ENCODE measurements around the gene FBLN1.

Gene FBLN1

DNA sequence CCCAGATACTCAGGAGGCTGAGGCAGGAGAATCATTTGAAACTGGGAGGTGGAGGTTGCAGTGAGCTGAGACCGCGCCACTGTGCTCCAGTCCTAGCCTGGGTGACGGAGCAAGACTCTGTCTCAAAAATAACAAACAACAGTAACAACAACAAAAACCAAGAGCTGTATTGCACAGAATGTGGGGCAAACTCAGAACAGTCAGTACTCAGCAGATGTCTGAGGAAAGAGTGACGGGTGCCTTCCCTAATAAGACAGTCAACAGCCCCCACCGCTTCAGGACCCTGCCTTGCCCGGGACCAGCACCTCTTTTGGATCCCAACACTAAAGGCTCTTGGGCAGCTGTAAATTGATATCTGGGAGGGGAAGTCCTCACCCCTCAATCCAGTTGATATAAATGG is 48.9 kb upstream of the FBLN1 start:
- CTCF ChIA-PET, result interaction anchor here (1.1 kb wide), 1 partner anchor 12 kb away, joined by 3 read pairs; no protein-coding TSS in a partner anchor
- H3K9me3 ChIP-seq (ENCODE audit: control insufficient read depth, insufficient read depth, low read depth, low read length), result no peaks in the 10 kb centered on the region
- no peaks in the 10 kb centered on the region for H3K4me1 ChIP-seq (ENCODE audit: control insufficient read depth, insufficient read depth, low read length)
- H3K4me3 ChIP-seq (ENCODE audit: low read depth, low read length), result no peak overlapping the region
- POLR2A ChIA-PET, result no interaction called here
- no peak for TF ChIP-seq ZIC2 (tag by site-specific recombination; IDR thresholded peaks at IDR 0.05)
- TF ChIP-seq KLF8 (tag by site-specific recombination; IDR thresholded peaks at IDR 0.05), result no peak
- TF ChIP-seq, protein P1, sequence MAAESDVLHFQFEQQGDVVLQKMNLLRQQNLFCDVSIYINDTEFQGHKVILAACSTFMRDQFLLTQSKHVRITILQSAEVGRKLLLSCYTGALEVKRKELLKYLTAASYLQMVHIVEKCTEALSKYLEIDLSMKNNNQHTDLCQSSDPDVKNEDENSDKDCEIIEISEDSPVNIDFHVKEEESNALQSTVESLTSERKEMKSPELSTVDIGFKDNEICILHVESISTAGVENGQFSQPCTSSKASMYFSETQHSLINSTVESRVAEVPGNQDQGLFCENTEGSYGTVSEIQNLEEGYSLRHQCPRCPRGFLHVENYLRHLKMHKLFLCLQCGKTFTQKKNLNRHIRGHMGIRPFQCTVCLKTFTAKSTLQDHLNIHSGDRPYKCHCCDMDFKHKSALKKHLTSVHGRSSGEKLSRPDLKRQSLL (tag by site-specific recombination; IDR thresholded peaks at IDR 0.05), result no peak
- no peak for TF ChIP-seq YY2 (tag by site-specific recombination; IDR thresholded peaks at IDR 0.05)
- H3K36me3 ChIP-seq (ENCODE audit: control insufficient read depth in 2 of 2, insufficient read depth in 1 of 2, low read length in 2 of 2), result no peaks in the 10 kb centered on the region
- H3K27ac ChIP-seq (ENCODE audit: extremely low read depth, low read depth, low read length), result no peak overlapping the region

DNA sequence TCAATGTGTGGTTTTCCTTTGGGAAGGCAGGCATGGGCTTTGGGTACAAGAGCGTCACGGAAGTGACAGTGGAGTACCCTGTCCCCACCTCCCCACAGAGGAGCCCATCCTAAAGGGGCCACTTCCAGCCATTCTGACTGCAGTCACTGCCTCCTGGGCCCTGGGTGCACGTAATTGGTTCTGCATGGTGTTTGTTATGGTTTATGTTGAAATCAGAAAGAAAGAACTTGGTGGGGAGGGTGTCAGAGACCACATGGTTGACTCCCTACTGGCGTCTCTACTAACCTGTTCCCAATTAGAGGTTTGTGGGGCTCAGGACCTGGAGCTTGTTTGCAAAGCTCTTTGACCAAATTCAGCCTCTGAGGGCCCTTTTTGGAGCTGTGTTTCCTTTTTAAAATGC is 48.4 kb upstream of the FBLN1 start:
- Histone ChIP-seq H3K4me1 (ENCODE audit: control insufficient read depth, insufficient read depth, low read length) (no peaks in the 10 kb centered on the region), H3K4me3 (ENCODE audit: low read depth, low read length) (no peak overlapping the region), H3K27ac (ENCODE audit: extremely low read depth, low read depth, low read length) (no peak overlapping the region), H3K36me3 (ENCODE audit: control insufficient read depth in 2 of 2, insufficient read depth in 1 of 2, low read length in 2 of 2) (no peaks in the 10 kb centered on the region), H3K9me3 (ENCODE audit: control insufficient read depth, insufficient read depth, low read depth, low read length) (no peaks in the 10 kb centered on the region)
- CTCF ChIA-PET, result interaction anchor here (1.1 kb wide), 1 partner anchor 12 kb away, joined by 3 read pairs; no protein-coding TSS in a partner anchor
- POLR2A ChIA-PET, result no interaction called here
- TF ChIP-seq BCL11B (tag by site-specific recombination; IDR thresholded peaks at IDR 0.05; ENCODE audit: low read depth) (no peak), ZBTB1 (tag by site-specific recombination; IDR thresholded peaks at IDR 0.05) (no peak), ZNF785 (tag by site-specific recombination; IDR thresholded peaks at IDR 0.05) (no peak)
- TF ChIP-seq, protein P2, sequence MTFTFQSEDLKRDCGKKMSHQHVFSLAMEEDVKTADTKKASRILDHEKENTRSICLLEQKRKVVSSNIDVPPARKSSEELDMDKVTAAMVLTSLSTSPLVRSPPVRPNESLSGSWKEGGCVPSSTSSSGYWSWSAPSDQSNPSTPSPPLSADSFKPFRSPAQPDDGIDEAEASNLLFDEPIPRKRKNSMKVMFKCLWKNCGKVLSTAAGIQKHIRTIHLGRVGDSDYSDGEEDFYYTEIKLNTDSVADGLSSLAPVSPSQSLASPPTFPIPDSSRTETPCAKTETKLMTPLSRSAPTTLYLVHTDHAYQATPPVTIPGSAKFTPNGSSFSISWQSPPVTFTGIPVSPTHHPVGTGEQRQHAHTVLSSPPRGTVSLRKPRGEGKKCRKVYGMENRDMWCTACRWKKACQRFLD (tag by site-specific recombination; IDR thresholded peaks at IDR 0.05), result no peak
- TF ChIP-seq, protein P3, sequence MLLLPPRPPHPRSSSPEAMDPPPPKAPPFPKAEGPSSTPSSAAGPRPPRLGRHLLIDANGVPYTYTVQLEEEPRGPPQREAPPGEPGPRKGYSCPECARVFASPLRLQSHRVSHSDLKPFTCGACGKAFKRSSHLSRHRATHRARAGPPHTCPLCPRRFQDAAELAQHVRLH (tag by site-specific recombination; IDR thresholded peaks at IDR 0.05), result no peak
- TF ChIP-seq, protein P4, sequence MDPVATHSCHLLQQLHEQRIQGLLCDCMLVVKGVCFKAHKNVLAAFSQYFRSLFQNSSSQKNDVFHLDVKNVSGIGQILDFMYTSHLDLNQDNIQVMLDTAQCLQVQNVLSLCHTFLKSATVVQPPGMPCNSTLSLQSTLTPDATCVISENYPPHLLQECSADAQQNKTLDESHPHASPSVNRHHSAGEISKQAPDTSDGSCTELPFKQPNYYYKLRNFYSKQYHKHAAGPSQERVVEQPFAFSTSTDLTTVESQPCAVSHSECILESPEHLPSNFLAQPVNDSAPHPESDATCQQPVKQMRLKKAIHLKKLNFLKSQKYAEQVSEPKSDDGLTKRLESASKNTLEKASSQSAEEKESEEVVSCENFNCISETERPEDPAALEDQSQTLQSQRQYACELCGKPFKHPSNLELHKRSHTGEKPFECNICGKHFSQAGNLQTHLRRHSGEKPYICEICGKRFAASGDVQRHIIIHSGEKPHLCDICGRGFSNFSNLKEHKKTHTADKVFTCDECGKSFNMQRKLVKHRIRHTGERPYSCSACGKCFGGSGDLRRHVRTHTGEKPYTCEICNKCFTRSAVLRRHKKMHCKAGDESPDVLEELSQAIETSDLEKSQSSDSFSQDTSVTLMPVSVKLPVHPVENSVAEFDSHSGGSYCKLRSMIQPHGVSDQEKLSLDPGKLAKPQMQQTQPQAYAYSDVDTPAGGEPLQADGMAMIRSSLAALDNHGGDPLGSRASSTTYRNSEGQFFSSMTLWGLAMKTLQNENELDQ (tag by site-specific recombination; IDR thresholded peaks at IDR 0.05; ENCODE audit: low read depth), result no peak

DNA sequence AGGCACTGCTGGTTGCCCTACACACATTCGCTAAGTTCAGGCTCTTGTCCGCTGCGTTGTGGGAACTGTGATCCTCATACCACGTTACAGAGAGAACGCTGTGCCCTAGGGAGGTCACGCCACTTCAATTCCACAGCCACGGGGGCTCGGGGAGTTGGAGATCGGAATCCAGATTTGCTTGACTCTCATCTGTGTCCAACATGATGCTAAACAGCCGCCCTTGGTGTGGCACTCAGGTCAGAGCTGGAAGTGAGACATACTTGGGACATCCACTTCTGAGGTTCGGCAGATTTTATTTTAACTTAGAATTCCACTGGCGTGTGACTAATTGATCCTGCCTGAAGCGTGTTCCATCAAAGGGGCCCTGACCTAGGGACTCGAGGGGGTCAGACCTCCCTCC is 47.5 kb upstream of the FBLN1 start:
- H3K9me3 ChIP-seq (ENCODE audit: control insufficient read depth, insufficient read depth, low read depth, low read length), result no peaks in the 10 kb centered on the region
- H3K4me1 ChIP-seq (ENCODE audit: control insufficient read depth, insufficient read depth, low read length), result no peaks in the 10 kb centered on the region
- CTCF ChIA-PET, result interaction anchor here (1.0 to 1.2 kb wide), 2 partner anchors 12 to 13 kb away, joined by 3 to 4 read pairs; no protein-coding TSS in a partner anchor
- POLR2A ChIA-PET, result no interaction called here
- no peak overlapping the region for H3K27ac ChIP-seq (ENCODE audit: extremely low read depth, low read depth, low read length)
- no peak overlapping the region for H3K4me3 ChIP-seq (ENCODE audit: low read depth, low read length)
- no peaks in the 10 kb centered on the region for H3K36me3 ChIP-seq (ENCODE audit: control insufficient read depth in 2 of 2, insufficient read depth in 1 of 2, low read length in 2 of 2)
- no peak for TF ChIP-seq ZNF76 (tag by site-specific recombination; IDR thresholded peaks at IDR 0.05; ENCODE audit: borderline replicate concordance, low read depth)
- TF ChIP-seq ZSCAN16 (tag by site-specific recombination; IDR thresholded peaks at IDR 0.05), result no peak
- TF ChIP-seq, protein P5, sequence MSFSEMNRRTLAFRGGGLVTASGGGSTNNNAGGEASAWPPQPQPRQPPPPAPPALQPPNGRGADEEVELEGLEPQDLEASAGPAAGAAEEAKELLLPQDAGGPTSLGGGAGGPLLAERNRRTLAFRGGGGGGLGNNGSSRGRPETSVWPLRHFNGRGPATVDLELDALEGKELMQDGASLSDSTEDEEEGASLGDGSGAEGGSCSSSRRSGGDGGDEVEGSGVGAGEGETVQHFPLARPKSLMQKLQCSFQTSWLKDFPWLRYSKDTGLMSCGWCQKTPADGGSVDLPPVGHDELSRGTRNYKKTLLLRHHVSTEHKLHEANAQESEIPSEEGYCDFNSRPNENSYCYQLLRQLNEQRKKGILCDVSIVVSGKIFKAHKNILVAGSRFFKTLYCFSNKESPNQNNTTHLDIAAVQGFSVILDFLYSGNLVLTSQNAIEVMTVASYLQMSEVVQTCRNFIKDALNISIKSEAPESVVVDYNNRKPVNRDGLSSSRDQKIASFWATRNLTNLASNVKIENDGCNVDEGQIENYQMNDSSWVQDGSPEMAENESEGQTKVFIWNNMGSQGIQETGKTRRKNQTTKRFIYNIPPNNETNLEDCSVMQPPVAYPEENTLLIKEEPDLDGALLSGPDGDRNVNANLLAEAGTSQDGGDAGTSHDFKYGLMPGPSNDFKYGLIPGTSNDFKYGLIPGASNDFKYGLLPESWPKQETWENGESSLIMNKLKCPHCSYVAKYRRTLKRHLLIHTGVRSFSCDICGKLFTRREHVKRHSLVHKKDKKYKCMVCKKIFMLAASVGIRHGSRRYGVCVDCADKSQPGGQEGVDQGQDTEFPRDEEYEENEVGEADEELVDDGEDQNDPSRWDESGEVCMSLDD (tag by site-specific recombination; IDR thresholded peaks at IDR 0.05), result no peak
- TF ChIP-seq, protein P6, sequence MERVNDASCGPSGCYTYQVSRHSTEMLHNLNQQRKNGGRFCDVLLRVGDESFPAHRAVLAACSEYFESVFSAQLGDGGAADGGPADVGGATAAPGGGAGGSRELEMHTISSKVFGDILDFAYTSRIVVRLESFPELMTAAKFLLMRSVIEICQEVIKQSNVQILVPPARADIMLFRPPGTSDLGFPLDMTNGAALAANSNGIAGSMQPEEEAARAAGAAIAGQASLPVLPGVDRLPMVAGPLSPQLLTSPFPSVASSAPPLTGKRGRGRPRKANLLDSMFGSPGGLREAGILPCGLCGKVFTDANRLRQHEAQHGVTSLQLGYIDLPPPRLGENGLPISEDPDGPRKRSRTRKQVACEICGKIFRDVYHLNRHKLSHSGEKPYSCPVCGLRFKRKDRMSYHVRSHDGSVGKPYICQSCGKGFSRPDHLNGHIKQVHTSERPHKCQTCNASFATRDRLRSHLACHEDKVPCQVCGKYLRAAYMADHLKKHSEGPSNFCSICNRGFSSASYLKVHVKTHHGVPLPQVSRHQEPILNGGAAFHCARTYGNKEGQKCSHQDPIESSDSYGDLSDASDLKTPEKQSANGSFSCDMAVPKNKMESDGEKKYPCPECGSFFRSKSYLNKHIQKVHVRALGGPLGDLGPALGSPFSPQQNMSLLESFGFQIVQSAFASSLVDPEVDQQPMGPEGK (tag by site-specific recombination; IDR thresholded peaks at IDR 0.05), result no peak
- TF ChIP-seq, protein P7, sequence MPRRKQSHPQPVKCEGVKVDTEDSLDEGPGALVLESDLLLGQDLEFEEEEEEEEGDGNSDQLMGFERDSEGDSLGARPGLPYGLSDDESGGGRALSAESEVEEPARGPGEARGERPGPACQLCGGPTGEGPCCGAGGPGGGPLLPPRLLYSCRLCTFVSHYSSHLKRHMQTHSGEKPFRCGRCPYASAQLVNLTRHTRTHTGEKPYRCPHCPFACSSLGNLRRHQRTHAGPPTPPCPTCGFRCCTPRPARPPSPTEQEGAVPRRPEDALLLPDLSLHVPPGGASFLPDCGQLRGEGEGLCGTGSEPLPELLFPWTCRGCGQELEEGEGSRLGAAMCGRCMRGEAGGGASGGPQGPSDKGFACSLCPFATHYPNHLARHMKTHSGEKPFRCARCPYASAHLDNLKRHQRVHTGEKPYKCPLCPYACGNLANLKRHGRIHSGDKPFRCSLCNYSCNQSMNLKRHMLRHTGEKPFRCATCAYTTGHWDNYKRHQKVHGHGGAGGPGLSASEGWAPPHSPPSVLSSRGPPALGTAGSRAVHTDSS (tag by site-specific recombination; IDR thresholded peaks at IDR 0.05), result no peak
- no peak for TF ChIP-seq ZNF157 (tag by site-specific recombination; IDR thresholded peaks at IDR 0.05)
- no peak for TF ChIP-seq GLIS2 (tag by site-specific recombination; IDR thresholded peaks at IDR 0.05)
- TF ChIP-seq ZNF211 (tag by site-specific recombination; IDR thresholded peaks at IDR 0.05; ENCODE audit: low read depth), result no peak
- no peak for TF ChIP-seq ZNF112 (tag by site-specific recombination; IDR thresholded peaks at IDR 0.05)
- no peak for TF ChIP-seq ZNF10 (tag by site-specific recombination; IDR thresholded peaks at IDR 0.05)
- TF ChIP-seq ZNF521 (tag by site-specific recombination; IDR thresholded peaks at IDR 0.05), result no peak

Measured in HEK293 (cell line).